H9 (cell line): ENCODE data around the gene UPF1. TPM values are rescaled to one million over a fixed set of nuclear protein-coding genes. Genes with fewer than 3 reads are reported as not detected.

ENCODE experiments used
- DNase-seq: peaks from one replicate; pipeline ENCODE4 v3.0.0-alpha.2; 2017
- H2AFZ ChIP-seq: one replicate; pipeline ENCODE4 v1.6.1; 2013; ENCODE audit warnings: mild to moderate bottlenecking, low read length, control low read depth, moderate library complexity
- H2AK5ac ChIP-seq: 2 replicates; pipeline ENCODE4 v1.6.1; 2013; ENCODE audit warnings: low read length, control low read depth, mixed read lengths; ENCODE audit not compliant: insufficient read length
- H2BK120ac ChIP-seq: one replicate; pipeline ENCODE4 v1.6.1; 2013; ENCODE audit warnings: low read depth, mild to moderate bottlenecking, low read length, control low read depth, inconsistent platforms; ENCODE audit not compliant: poor library complexity, severe bottlenecking
- H2BK12ac ChIP-seq: 2 replicates; pipeline ENCODE4 v1.6.1; 2013; ENCODE audit warnings: low read length, control low read depth, mixed read lengths, low read depth; ENCODE audit not compliant: insufficient read length
- H2BK15ac ChIP-seq: 2 replicates; pipeline ENCODE4 v1.6.1; 2013; ENCODE audit warnings: low read depth, low read length, control low read depth
- H2BK20ac ChIP-seq: one replicate; pipeline ENCODE4 v1.6.1; 2013; ENCODE audit warnings: low read depth, mild to moderate bottlenecking, low read length, control low read depth, inconsistent platforms; ENCODE audit not compliant: poor library complexity, severe bottlenecking
- H2BK5ac ChIP-seq: 2 replicates; pipeline ENCODE4 v1.6.1; 2013; ENCODE audit warnings: low read length, control low read depth, mixed read lengths; ENCODE audit not compliant: insufficient read length
- H3K14ac ChIP-seq: 2 replicates; pipeline ENCODE4 v1.6.1; 2013; ENCODE audit warnings: low read length, control low read depth; ENCODE audit not compliant: insufficient read depth
- H3K18ac ChIP-seq: 2 replicates; pipeline ENCODE4 v1.6.1; 2013; ENCODE audit warnings: low read depth, mild to moderate bottlenecking, mixed read lengths, low read length, control low read depth; ENCODE audit not compliant: insufficient read length
- H3K23ac ChIP-seq: 2 replicates; pipeline ENCODE4 v1.6.1; 2013; ENCODE audit warnings: low read length, control low read depth, mixed read lengths, low read depth; ENCODE audit not compliant: insufficient read length
- H3K23me2 ChIP-seq: 2 replicates; pipeline ENCODE4 v1.6.1; 2013; ENCODE audit warnings: low read depth, mild to moderate bottlenecking, mixed read lengths, low read length, control low read depth; ENCODE audit not compliant: insufficient read length, poor library complexity, severe bottlenecking
- H3K27ac ChIP-seq: 2 replicates; pipeline ENCODE4 v1.5.1; 2013; ENCODE audit warnings: low read length, control low read depth, mixed read lengths, low read depth; ENCODE audit not compliant: insufficient read length
- H3K27me3 ChIP-seq: 2 replicates; pipeline ENCODE4 v1.6.1; 2013; ENCODE audit warnings: low read length, control low read depth, inconsistent platforms; ENCODE audit not compliant: insufficient read depth
- H3K4ac ChIP-seq: 2 replicates; pipeline ENCODE4 v1.6.1; 2013; ENCODE audit warnings: low read depth, mild to moderate bottlenecking, control low read depth, inconsistent platforms, low read length, moderate library complexity
- H3K4me1 ChIP-seq: 2 replicates; pipeline ENCODE4 v1.6.1; 2013; ENCODE audit warnings: low read length, control low read depth, inconsistent platforms; ENCODE audit not compliant: insufficient read depth
- H3K4me2 ChIP-seq: 2 replicates; pipeline ENCODE4 v1.6.1; 2013; ENCODE audit warnings: low read length, control low read depth, mixed read lengths; ENCODE audit not compliant: insufficient read length, insufficient read depth
- H3K56ac ChIP-seq: 2 replicates; pipeline ENCODE4 v1.6.1; 2013; ENCODE audit warnings: low read depth, mild to moderate bottlenecking, mixed read lengths, low read length, control low read depth; ENCODE audit not compliant: insufficient read length
- H3K79me1 ChIP-seq: 2 replicates; pipeline ENCODE4 v1.6.1; 2013; ENCODE audit warnings: low read depth, mild to moderate bottlenecking, moderate library complexity, low read length, control low read depth, inconsistent platforms; ENCODE audit not compliant: insufficient read depth, poor library complexity, severe bottlenecking
- H3K79me2 ChIP-seq: 2 replicates; pipeline ENCODE4 v1.6.1; 2013; ENCODE audit warnings: low read length, control low read depth, inconsistent platforms; ENCODE audit not compliant: insufficient read depth
- H3K9ac ChIP-seq: 2 replicates; pipeline ENCODE4 v1.6.1; 2013; ENCODE audit warnings: low read length, control low read depth, mixed read lengths; ENCODE audit not compliant: insufficient read length; ENCODE audit errors: extremely low read depth
- H3K9me3 ChIP-seq: one replicate; pipeline ENCODE4 v1.6.1; 2013; ENCODE audit warnings: low read depth, low read length, inconsistent platforms; ENCODE audit not compliant: control insufficient read depth
- H3T11ph ChIP-seq: one replicate; pipeline ENCODE4 v1.6.1; 2013; ENCODE audit warnings: mild to moderate bottlenecking, low read length, control low read depth, inconsistent platforms
- H4K20me1 ChIP-seq: one replicate; pipeline ENCODE4 v1.6.1; 2013; ENCODE audit not compliant: control insufficient read depth, insufficient read length, insufficient read depth
- H4K5ac ChIP-seq: 2 replicates; pipeline ENCODE4 v1.6.1; 2013; ENCODE audit warnings: low read depth, mild to moderate bottlenecking, mixed read lengths, low read length, control low read depth; ENCODE audit not compliant: insufficient read length
- H4K8ac ChIP-seq: replicated peaks from 2 replicates; pipeline ENCODE4 v1.6.1; 2013; ENCODE audit warnings: low read length, control low read depth, mixed read lengths, low read depth; ENCODE audit not compliant: insufficient read length
- H4K91ac ChIP-seq: 2 replicates; pipeline ENCODE4 v1.6.1; 2013; ENCODE audit warnings: low read depth, mild to moderate bottlenecking, moderate library complexity, mixed read lengths, low read length, control low read depth; ENCODE audit not compliant: insufficient read length
- H3K27ac Mint-ChIP-seq, 3 experiments: 2 replicates in 2 of 3; 3 replicates in 1 of 3; pipeline ENCODE4 v1.8.0; 2020 to 2021; ENCODE audit warnings: mixed read lengths in 3 of 3, mild to moderate bottlenecking in 1 of 3, moderate library complexity in 1 of 3
- H3K27me3 Mint-ChIP-seq: 2 replicates; pipeline ENCODE4 v1.8.0; 2021; ENCODE audit warnings: low read depth, mild to moderate bottlenecking, moderate library complexity, mixed read lengths
- H3K36me3 Mint-ChIP-seq, 3 experiments: 2 replicates in 2 of 3; 3 replicates in 1 of 3; pipeline ENCODE4 v1.8.0; 2020 to 2021; ENCODE audit warnings: low read depth in 3 of 3, mixed read lengths in 3 of 3; ENCODE audit not compliant: insufficient read depth in 1 of 3
- H3K4me1 Mint-ChIP-seq, 2 experiments: 2 replicates each; pipeline ENCODE4 v1.8.0; 2020; ENCODE audit warnings: mixed read lengths in 2 of 2
- H3K4me3 Mint-ChIP-seq, 2 experiments: 2 replicates in 1 of 2; 3 replicates in 1 of 2; pipeline ENCODE4 v1.8.0; 2020 to 2021; ENCODE audit warnings: mild to moderate bottlenecking in 2 of 2, mixed read lengths in 2 of 2, moderate library complexity in 1 of 2
- H3K9me3 Mint-ChIP-seq, 2 experiments: 2 replicates in 1 of 2; 3 replicates in 1 of 2; pipeline ENCODE4 v1.8.0; 2020; ENCODE audit warnings: mild to moderate bottlenecking in 2 of 2, mixed read lengths in 2 of 2, moderate library complexity in 1 of 2
- CTCF ChIP-seq: fragments of 200-600 bp; sonication (generic); conservative IDR thresholded peaks from 3 replicates; pipeline ENCODE4 v1.8.0; 2021; ENCODE audit warnings: antibody characterized with exemption, mild to moderate bottlenecking
- WGBS: extraction: QIAGEN DNeasy Blood & Tissue Kit; methylation state at CpG from one replicate; pipeline ENCODE4 v1.1.7; 2013; ENCODE audit warnings: missing lambda C conversion rate, low lambda C conversion rate, mixed read lengths; ENCODE audit not compliant: insufficient read length; ENCODE audit errors: extremely low coverage; 5-methylcytosine and 5-hydroxymethylcytosine counted together
- total RNA-seq: library from RNA; stranded (reverse); gene quantifications from 2 replicates; pipeline ENCODE4 v1.2.1, GENCODE V29; 2021

Gene UPF1
- total RNA-seq, 1 experiment from 2014 or later, result 85.4 TPM

GRCh38 chr19:18803550-18804138 lies 28.1 kb upstream of the UPF1 start:
- no peak overlapping the region for H4K8ac ChIP-seq
- H2AFZ ChIP-seq, result no peak overlapping the region
- WGBS, result no CpG with 5 or more reads among the region's 5 CpGs
- H3K56ac ChIP-seq, result no peak overlapping the region
- no peak overlapping the region for H3K9ac ChIP-seq
- H3K27ac ChIP-seq, result no peak overlapping the region
- Mint-ChIP-seq H3K4me3 (no peak overlapping the region), H3K36me3 (no peaks in the 10 kb centered on the region), H3K9me3 (no peaks in the 10 kb centered on the region), H3K27me3 (peaks cover 20% of the 10 kb centered on the region), H3K27ac (no peak overlapping the region), H3K4me1 (no peaks in the 10 kb centered on the region; a peak in 1 of 4 replicates)
- H2BK20ac ChIP-seq, result no peak overlapping the region
- no peak overlapping the region for H3K4me2 ChIP-seq
- TF ChIP-seq CTCF, result no peak
- H2AK5ac ChIP-seq, result no peak overlapping the region
- H3K23me2 ChIP-seq, result no peaks in the 10 kb centered on the region
- H4K91ac ChIP-seq, result no peak overlapping the region
- no peak overlapping the region for H2BK5ac ChIP-seq
- H3K14ac ChIP-seq, result no peak overlapping the region
- DNase-seq, result no peak
- no peak overlapping the region for H3K4ac ChIP-seq
- no peaks in the 10 kb centered on the region for H3K79me1 ChIP-seq
- no peak overlapping the region for H3K18ac ChIP-seq
- H3T11ph ChIP-seq, result no peak overlapping the region
- H4K20me1 ChIP-seq, result no peaks in the 10 kb centered on the region
- peaks cover 11% of the 10 kb centered on the region; the same call in 1 of the 2 replicates for H3K27me3 ChIP-seq
- H2BK15ac ChIP-seq, result no peak overlapping the region
- H3K23ac ChIP-seq, result no peak overlapping the region
- H3K4me1 ChIP-seq, result no peaks in the 10 kb centered on the region
- H2BK120ac ChIP-seq, result no peak overlapping the region
- H3K79me2 ChIP-seq, result no peaks in the 10 kb centered on the region
- no peak overlapping the region for H4K5ac ChIP-seq
- H2BK12ac ChIP-seq, result no peak overlapping the region
- H3K9me3 ChIP-seq, result no peaks in the 10 kb centered on the region
